SU-DHL-6 (cell line): ENCODE measurements around the gene RNF144A.

Experiments
- H2AFZ ChIP-seq: fragments of 200-600 bp; sonication (generic); 2 replicates; pipeline ENCODE4 v1.6.1; 2014; ENCODE audit warnings: low read depth, mild to moderate bottlenecking, moderate library complexity, mixed read lengths, antibody characterized with exemption, low read length; ENCODE audit not compliant: severe bottlenecking
- H3F3A ChIP-seq: fragments of 200-600 bp; shearing (Covaris generic); 2 replicates; pipeline ENCODE4 v1.6.0; 2016; ENCODE audit warnings: antibody characterized with exemption, mild to moderate bottlenecking; ENCODE audit not compliant: insufficient read depth
- H3K27ac ChIP-seq: fragments of 200-600 bp; sonication (generic); 2 replicates; pipeline ENCODE4 v1.5.1; 2016; ENCODE audit warnings: low read depth, mild to moderate bottlenecking, low read length, moderate library complexity, mixed read lengths
- H3K27me3 ChIP-seq: fragments of 200-600 bp; sonication (generic), shearing (Covaris generic); 2 replicates; pipeline ENCODE4 v1.6.0; 2014; ENCODE audit warnings: mild to moderate bottlenecking, low read length
- H3K36me3 ChIP-seq: fragments of 200-600 bp; sonication (generic); 2 replicates; pipeline ENCODE4 v1.6.1; 2014; ENCODE audit warnings: mild to moderate bottlenecking, low read length, mixed read lengths
- H3K4me2 ChIP-seq: fragments of 300-600, 200-600 bp; shearing (Covaris generic), sonication (generic); 2 replicates; pipeline ENCODE4 v1.6.0; 2014; ENCODE audit warnings: low read length, low read depth, mild to moderate bottlenecking; ENCODE audit not compliant: poor library complexity, severe bottlenecking
- H3K4me3 ChIP-seq: fragments of 200-600 bp; sonication (generic); 2 replicates; pipeline ENCODE4 v1.5.1; 2014; ENCODE audit warnings: antibody characterized with exemption, low read length, mild to moderate bottlenecking, mixed read lengths; ENCODE audit not compliant: insufficient read depth, poor library complexity, severe bottlenecking
- H3K79me2 ChIP-seq: fragments of 200-600 bp; sonication (generic); 2 replicates; pipeline ENCODE4 v1.6.1; 2014; ENCODE audit warnings: mild to moderate bottlenecking, low read length, moderate library complexity; ENCODE audit not compliant: insufficient read depth
- H3K9ac ChIP-seq: fragments of 200-600 bp; sonication (generic); 2 replicates; pipeline ENCODE4 v1.7.0; 2014; ENCODE audit warnings: mild to moderate bottlenecking, low read length
- H3K9me2 ChIP-seq: fragments of 200-600 bp; sonication (generic); replicated peaks from 2 replicates; pipeline ENCODE4 v1.6.1; 2014; ENCODE audit warnings: low read length; ENCODE audit not compliant: insufficient read depth
- H3K9me3 ChIP-seq: fragments of 200-600 bp; sonication (generic); 2 replicates; pipeline ENCODE4 v1.6.1; 2014; ENCODE audit warnings: low read length, mixed read lengths; ENCODE audit not compliant: insufficient read depth
- H4K20me1 ChIP-seq: fragments of 200-600 bp; sonication (generic); 2 replicates; pipeline ENCODE4 v1.6.1; 2014; ENCODE audit warnings: low read depth, mild to moderate bottlenecking, antibody characterized with exemption, low read length, moderate library complexity, mixed read lengths
- EZH2phosphoT487 ChIP-seq: fragments of 200-600 bp; sonication (generic), shearing (Covaris generic); conservative IDR thresholded peaks from 2 replicates; pipeline ENCODE4 v1.6.1; 2018; ENCODE audit warnings: mild to moderate bottlenecking, antibody characterized with exemption, low read length, moderate library complexity, mixed read lengths
- TF ChIP-seq, protein P1 (sequence below): fragments of 200-600 bp; sonication (generic); IDR thresholded peaks from one replicate; pipeline ENCODE4 v1.5.1; 2017; ENCODE audit warnings: antibody characterized with exemption, mild to moderate bottlenecking, low read length, moderate library complexity; ENCODE audit not compliant: insufficient read depth, poor library complexity, severe bottlenecking

The RNF144A gene

GRCh38 chr2:6921321-6921922 lies 4.2 kb downstream of the RNF144A start:
- Histone ChIP-seq H4K20me1 (no peaks in the 10 kb centered on the region), H2AFZ (no peak overlapping the region), H3K27me3 (no peaks in the 10 kb centered on the region), H3K27ac (no peak overlapping the region), H3K4me2 (no peak overlapping the region), H3K4me3 (no peak overlapping the region), H3K36me3 (no peaks in the 10 kb centered on the region), H3K9me3 (no peaks in the 10 kb centered on the region), H3K79me2 (no peaks in the 10 kb centered on the region), H3K9me2 (no peaks in the 10 kb centered on the region), H3K9ac (no peak overlapping the region), H3F3A (no peaks in the 10 kb centered on the region)
- TF ChIP-seq, protein P1, sequence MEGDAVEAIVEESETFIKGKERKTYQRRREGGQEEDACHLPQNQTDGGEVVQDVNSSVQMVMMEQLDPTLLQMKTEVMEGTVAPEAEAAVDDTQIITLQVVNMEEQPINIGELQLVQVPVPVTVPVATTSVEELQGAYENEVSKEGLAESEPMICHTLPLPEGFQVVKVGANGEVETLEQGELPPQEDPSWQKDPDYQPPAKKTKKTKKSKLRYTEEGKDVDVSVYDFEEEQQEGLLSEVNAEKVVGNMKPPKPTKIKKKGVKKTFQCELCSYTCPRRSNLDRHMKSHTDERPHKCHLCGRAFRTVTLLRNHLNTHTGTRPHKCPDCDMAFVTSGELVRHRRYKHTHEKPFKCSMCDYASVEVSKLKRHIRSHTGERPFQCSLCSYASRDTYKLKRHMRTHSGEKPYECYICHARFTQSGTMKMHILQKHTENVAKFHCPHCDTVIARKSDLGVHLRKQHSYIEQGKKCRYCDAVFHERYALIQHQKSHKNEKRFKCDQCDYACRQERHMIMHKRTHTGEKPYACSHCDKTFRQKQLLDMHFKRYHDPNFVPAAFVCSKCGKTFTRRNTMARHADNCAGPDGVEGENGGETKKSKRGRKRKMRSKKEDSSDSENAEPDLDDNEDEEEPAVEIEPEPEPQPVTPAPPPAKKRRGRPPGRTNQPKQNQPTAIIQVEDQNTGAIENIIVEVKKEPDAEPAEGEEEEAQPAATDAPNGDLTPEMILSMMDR, result no peak
- no peak for TF ChIP-seq EZH2phosphoT487

- H3K4me2 ChIP-seq, result no peak overlapping the region
- no peaks in the 10 kb centered on the region for H3K36me3 ChIP-seq
- H3K9ac ChIP-seq, result no peak overlapping the region
- no peak overlapping the region for H3K27ac ChIP-seq
- H4K20me1 ChIP-seq, result no peaks in the 10 kb centered on the region
- no peaks in the 10 kb centered on the region for H3K9me2 ChIP-seq
- no peaks in the 10 kb centered on the region for H3K9me3 ChIP-seq
- no peaks in the 10 kb centered on the region for H3F3A ChIP-seq
- H2AFZ ChIP-seq, result no peak overlapping the region
- no peak overlapping the region for H3K4me3 ChIP-seq
- H3K27me3 ChIP-seq, result no peaks in the 10 kb centered on the region
- TF ChIP-seq, protein P1, result no peak
- no peak for TF ChIP-seq EZH2phosphoT487
- H3K79me2 ChIP-seq, result no peaks in the 10 kb centered on the region
These were observed 5.0 kb downstream of the RNF144A start for GRCh38 chr2:6922201-6922656.

DNA sequence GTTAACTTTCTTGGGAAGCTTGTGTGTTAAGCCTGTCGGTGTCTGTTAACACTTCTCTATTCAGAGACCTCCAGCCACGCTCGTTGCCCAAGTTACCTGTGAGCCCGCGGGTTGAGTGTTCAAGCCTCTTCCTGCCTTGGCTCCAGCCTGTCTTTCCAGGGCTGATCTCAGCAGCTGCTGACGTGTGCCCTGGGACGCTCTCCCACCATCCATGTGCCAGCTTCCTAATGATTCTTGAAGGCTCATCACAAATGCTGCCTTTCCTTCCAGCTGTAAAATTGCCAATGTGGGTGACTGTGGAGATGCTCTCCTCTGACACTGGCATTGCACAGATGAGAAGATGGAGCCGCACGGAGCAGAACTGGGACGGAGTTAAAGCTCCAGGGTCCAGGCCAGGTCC lies 6.1 kb downstream of the RNF144A start:
- no peaks in the 10 kb centered on the region for H3F3A ChIP-seq
- H3K9me3 ChIP-seq, result no peaks in the 10 kb centered on the region
- H3K27ac ChIP-seq, result no peak overlapping the region
- H3K4me2 ChIP-seq, result no peak overlapping the region
- no peaks in the 10 kb centered on the region for H3K9me2 ChIP-seq
- H2AFZ ChIP-seq, result no peak overlapping the region
- TF ChIP-seq EZH2phosphoT487, result no peak
- TF ChIP-seq, protein P1, result no peak
- no peak overlapping the region for H3K9ac ChIP-seq
- H3K79me2 ChIP-seq, result no peaks in the 10 kb centered on the region
- no peaks in the 10 kb centered on the region for H3K27me3 ChIP-seq
- no peaks in the 10 kb centered on the region for H3K36me3 ChIP-seq
- no peaks in the 10 kb centered on the region for H4K20me1 ChIP-seq
- H3K4me3 ChIP-seq, result no peak overlapping the region
